NCI-H345 treated with DMSO at 0.1 percent for 48 hours (cell line): Measurements from ENCODE around the gene C1orf226.
"Not testable (repeated sequence)": the region's sequence is repeated elsewhere in the genome, so short reads cannot be mapped to it uniquely, and the experiment has no call there.

Experiments used
- DNase-seq: peaks from one replicate; lab custom pipeline; 2025; ENCODE audit not compliant: unreplicated experiment; lab: John Stamatoyannopoulos, UW

The C1orf226 gene

GRCh38 chr1:162381383-162381782, at the start of gene C1orf226:
Gene C1orf226, plus strand, starts transcription at chr1:162381728. Its CDS starts 174 bp downstream, at chr1:162381902.
- DNase-seq, result no peak

GRCh38 chr1:162333991-162334390, 47.5 kb upstream of the C1orf226 start:
- DNase-seq, result no peak

GRCh38 chr1:162335126-162335525, 46.4 kb upstream of the C1orf226 start:
- DNase-seq, result no peak

- DNase-seq, result no peak
Measured at GRCh38 chr1:162336621-162337285, 44.8 kb upstream of the C1orf226 start.

- no peak for DNase-seq
Measured at GRCh38 chr1:162342452-162342983, 39.0 kb upstream of the C1orf226 start.

- DNase-seq, result no peak
Measured at GRCh38 chr1:162343470-162343869, 38.1 kb upstream of the C1orf226 start.

GRCh38 chr1:162347281-162347680, 34.2 kb upstream of the C1orf226 start:
- DNase-seq, result no peak

GRCh38 chr1:162349635-162350330, 31.7 kb upstream of the C1orf226 start:
- no peak for DNase-seq

GRCh38 chr1:162351246-162351842, 30.2 kb upstream of the C1orf226 start:
- DNase-seq, result no peak

- not testable (repeated sequence) for DNase-seq
Measured at GRCh38 chr1:162351874-162352273, 29.7 kb upstream of the C1orf226 start.

- DNase-seq, result no peak
Measured at GRCh38 chr1:162353078-162353477, 28.4 kb upstream of the C1orf226 start.

GRCh38 chr1:162353702-162354101, 27.8 kb upstream of the C1orf226 start:
- DNase-seq, result no peak

- DNase-seq, result no peak
Measured at GRCh38 chr1:162357681-162358266, 23.8 kb upstream of the C1orf226 start.

- no peak for DNase-seq
Measured at GRCh38 chr1:162358928-162359327, 22.6 kb upstream of the C1orf226 start.

GRCh38 chr1:162359523-162360236, 21.8 kb upstream of the C1orf226 start:
- DNase-seq, result no peak

GRCh38 chr1:162360237-162360873, 21.2 kb upstream of the C1orf226 start:
- DNase-seq, result no peak

- DNase-seq, result no peak
Measured at GRCh38 chr1:162360874-162361260, 20.7 kb upstream of the C1orf226 start.

- no peak for DNase-seq
Measured at GRCh38 chr1:162361349-162361748, 20.2 kb upstream of the C1orf226 start.

GRCh38 chr1:162363823-162364222, 17.7 kb upstream of the C1orf226 start:
- no peak for DNase-seq

GRCh38 chr1:162364498-162364897, 17.0 kb upstream of the C1orf226 start:
- DNase-seq, result no peak
